Adrenal gland (tissue), 5 donors: ENCODE results near the gene DTX2.
"Not testable (repeated sequence)": the region's sequence is repeated elsewhere in the genome, so short reads cannot be mapped to it uniquely, and the experiment has no call there.

Source experiments
- CTCF ChIP-seq, 6 experiments: fragments of 450-650 bp in 4 of 6; fragments of 200-600 bp in 2 of 6; sonication (generic) in 1 of 6; IDR thresholded peaks; 1 replicate in 5 of 6; 2 replicates in 1 of 6; pipeline versions ENCODE4 v1.5.1 to v1.8.0; 2016 to 2021; ENCODE audit warnings: antibody characterized with exemption in 6 of 6, mild to moderate bottlenecking in 2 of 6, moderate library complexity in 1 of 6
- POLR2A ChIP-seq, 2 donors: fragments of 450-650 bp; IDR thresholded peaks; one replicate each; pipeline ENCODE4 v1.6.1; 2017; ENCODE audit warnings: antibody characterized with exemption in 2 of 2, mild to moderate bottlenecking in 2 of 2, moderate library complexity in 1 of 2
- donor health status: DM: no; HTN: no; CAD: no.

GRCh38 chr7:76486618-76487017 is 25.1 kb downstream of the DTX2 start:
- not testable (repeated sequence) for TF ChIP-seq CTCF, POLR2A (IDR thresholded peaks at IDR 0.05)
